GM13976 (cell line): ENCODE data around the gene PRR16.

Experiments
- DNase-seq: peaks from one replicate; pipeline ENCODE4 v3.0.0; 2012; ENCODE audit warnings: low spot score
- CTCF ChIP-seq: IDR thresholded peaks from 2 replicates; pipeline ENCODE4 v1.5.1; 2012; ENCODE audit warnings: borderline replicate concordance, mild to moderate bottlenecking; ENCODE audit not compliant: insufficient read depth; ENCODE audit errors: extremely low read depth, missing control alignments, control extremely low read depth
- in situ Hi-C: fragments of 300-500 bp; cut with MboI; formaldehyde crosslinking; loops from one replicate; pipeline ENCODE4 v1.12.0; 2022; ENCODE audit warnings: low sequenced_read_pairs, mixed read lengths, inconsistent platforms; ENCODE audit not compliant: unreplicated experiment

Gene PRR16

GRCh38 chr5:120436996-120437395 is 27.1 kb upstream of the PRR16 start:
- in situ Hi-C loops = no loop called here
- TF ChIP-seq CTCF = no peak
- DNase-seq = no peak

- in situ Hi-C loops = no loop called here
- no peak for TF ChIP-seq CTCF
These were observed 21.4 kb upstream of the PRR16 start for GRCh38 chr5:120442694-120443093.

GRCh38 chr5:120443607-120444006 is 20.5 kb upstream of the PRR16 start:
- TF ChIP-seq CTCF = no peak
- DNase-seq = no peak
- in situ Hi-C loops = no loop called here

More at GRCh38 chr5:120442694-120443093, 21.4 kb upstream of the PRR16 start:
- DNase-seq = no peak

GRCh38 chr5:120446068-120446492 is 18.0 kb upstream of the PRR16 start:
- in situ Hi-C loops = no loop called here
- TF ChIP-seq CTCF = no peak
- no peak for DNase-seq

- TF ChIP-seq CTCF = no peak
- DNase-seq = no peak
- in situ Hi-C loops = no loop called here
These were observed 17.2 kb upstream of the PRR16 start for GRCh38 chr5:120446901-120447300.

- no peak for TF ChIP-seq CTCF
- no peak for DNase-seq
- in situ Hi-C loops = no loop called here
These were observed 16.3 kb upstream of the PRR16 start for GRCh38 chr5:120447706-120448239.
